HG03439 (cell line): Measurements from ENCODE around the gene CCDC88A.
"Not testable (repeated sequence)": the region's sequence is repeated elsewhere in the genome, so short reads cannot be mapped to it uniquely, and the experiment has no call there.

ENCODE experiments used
- ATAC-seq: cut with Tn5 transposase; IDR thresholded peaks from one replicate; pipeline ENCODE4 v1.9.1; 2021; ENCODE audit warnings: mild to moderate bottlenecking, moderate library complexity; ENCODE audit not compliant: unreplicated experiment

Gene CCDC88A

DNA sequence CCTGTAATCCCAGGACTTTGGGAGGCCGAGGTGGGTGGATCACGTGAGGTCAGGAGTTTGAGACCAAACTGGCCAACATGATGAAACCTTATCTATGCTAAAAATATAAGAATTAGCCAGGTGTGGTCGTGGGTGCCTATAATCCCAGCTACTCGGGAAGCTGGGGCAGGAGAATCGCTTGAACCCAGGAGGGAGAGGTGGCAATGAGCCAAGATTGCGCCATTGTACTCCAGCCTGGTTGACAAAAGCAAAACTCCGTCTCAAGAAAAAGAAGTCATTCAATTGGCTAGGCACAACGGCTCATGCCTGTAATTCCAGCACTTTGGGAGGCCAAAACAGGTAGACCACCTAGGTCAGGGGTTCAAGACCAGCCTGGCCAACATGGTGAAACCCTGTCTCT is 178.1 kb downstream of the CCDC88A start:
- not testable (repeated sequence) for ATAC-seq

DNA sequence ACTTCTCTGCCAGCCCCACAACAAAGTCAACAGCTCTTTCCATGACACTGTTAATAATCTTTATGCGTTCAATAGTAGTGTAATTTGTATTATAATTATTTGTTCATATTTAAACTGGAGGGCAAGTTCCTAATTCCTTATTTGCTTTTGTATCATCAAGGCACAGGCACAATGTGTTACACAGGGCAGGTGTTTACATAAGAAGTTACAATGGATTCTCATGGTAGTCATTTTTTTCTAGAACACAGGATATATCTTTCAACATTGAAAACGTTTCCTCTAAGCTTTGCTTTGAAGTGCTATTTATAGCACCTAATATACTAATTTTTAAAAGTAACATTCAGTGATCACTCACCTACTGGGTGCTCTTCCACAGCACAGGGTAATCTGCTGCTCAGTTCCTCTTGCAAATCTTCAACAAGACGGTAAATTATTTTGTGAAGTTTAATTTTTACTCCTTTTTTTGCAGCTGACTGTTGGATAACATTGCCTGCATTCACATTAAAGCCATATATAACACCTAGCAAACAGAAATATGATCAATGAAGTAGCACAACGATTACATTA is 179.9 kb downstream of the CCDC88A start:
- ATAC-seq, result no peak
